Stimulated activated CD4-positive, alpha-beta T cell treated with anti-CD3 and anti-CD28 coated beads, Interleukin-4, amount 100 ng/mL, for 1 hour (primary cell): ENCODE measurements around the gene MGRN1.

ENCODE experiments used
- DNase-seq: peaks from one replicate; pipeline ENCODE4 v3.0.0-alpha.2; 2020

The MGRN1 gene

GRCh38 chr16:4624015-4624826 lies at the start of gene MGRN1:
MGRN1 (plus strand) TSS chr16:4624826; CDS start chr16:4624961, 135 bp downstream.
- peak; percentile 88 for DNase-seq

GRCh38 chr16:4574919-4575705 lies 49.5 kb upstream of the MGRN1 start:
- DNase-seq = no peak

DNA sequence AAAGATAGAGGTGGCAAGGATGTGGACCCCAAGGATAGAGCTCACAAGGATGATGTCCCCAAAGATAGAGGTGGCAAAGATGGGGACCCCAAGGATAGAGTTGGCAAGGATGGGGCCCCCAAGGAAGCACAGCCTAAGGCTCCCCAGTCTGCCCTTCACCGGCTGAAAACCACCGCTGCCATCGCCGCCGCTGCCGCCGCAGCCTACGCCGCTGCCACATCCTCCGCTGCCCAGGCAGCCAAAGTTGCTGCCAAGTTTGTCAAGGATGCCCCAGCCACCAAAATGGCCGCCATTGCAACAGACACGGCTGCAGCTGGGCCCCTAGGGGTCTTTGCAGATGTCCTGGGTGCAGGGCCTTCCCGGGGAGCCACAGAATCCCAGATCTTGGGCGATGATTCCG lies 48.6 kb upstream of the MGRN1 start:
- no peak for DNase-seq

GRCh38 chr16:4578961-4579530 lies 45.6 kb upstream of the MGRN1 start:
- no peak for DNase-seq

- DNase-seq = no peak
These were observed 44.4 kb upstream of the MGRN1 start for GRCh38 chr16:4580250-4580649.

DNA sequence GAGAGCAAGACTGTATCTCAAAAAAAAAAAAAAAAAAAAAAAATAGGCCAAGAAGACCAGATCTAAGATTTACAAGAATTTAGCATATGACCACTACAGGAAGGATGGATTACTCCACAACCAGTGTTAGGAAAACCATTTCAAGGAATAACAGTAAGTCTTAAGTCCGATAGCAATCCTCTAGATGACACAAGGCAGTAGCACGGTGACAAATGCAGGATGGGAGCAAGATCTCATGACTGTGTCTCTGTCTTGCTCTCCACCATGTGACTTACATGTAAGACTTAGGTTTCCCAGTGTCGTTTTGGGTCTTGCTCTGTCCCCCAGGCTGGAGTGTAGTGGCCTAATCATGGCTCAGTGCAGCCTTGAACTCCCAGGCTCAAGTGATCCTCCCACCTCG lies 40.7 kb upstream of the MGRN1 start:
- DNase-seq = no peak

DNA sequence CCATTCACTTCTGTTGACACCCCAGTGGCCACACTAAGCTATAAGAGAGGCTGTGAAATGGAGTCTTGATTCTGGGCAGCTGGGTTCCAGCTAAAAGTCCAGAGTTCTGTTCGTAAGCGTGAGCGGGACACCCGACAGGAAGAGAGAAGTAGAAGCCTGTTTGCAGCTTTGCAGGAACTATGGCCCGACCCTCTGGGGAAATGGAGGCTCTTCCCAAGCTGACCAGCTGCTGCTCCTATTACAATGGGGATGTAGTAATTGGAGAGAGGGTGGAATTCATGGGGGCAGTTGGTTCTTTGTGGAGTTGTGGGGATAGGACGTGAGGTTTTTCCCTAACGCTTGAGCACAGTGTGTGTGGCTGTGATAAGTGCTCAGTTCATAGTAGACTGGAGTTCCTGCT lies 38.3 kb upstream of the MGRN1 start:
- no peak for DNase-seq

- DNase-seq = no peak
These were observed 36.2 kb upstream of the MGRN1 start for GRCh38 chr16:4588386-4588785.

GRCh38 chr16:4588961-4589360 lies 35.7 kb upstream of the MGRN1 start:
- DNase-seq = no peak

DNA sequence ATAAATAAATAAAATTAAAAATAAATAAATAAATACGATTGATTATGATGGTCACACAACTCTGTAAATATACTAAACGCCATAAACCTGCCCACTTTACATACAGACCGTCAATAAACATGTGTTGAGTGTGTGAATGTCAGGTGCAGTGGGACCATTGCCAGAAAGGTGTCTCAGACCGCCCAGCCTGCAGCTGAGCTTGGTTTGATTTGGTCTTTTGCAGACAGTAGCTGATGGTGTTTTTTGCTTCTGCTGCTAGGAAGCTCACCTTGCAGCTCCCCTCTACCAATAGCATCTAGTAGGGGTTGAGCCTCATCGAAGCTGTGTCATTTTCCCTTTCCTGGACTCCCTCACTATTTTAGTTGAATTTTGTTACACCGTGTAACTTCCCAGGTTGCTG lies 33.4 kb upstream of the MGRN1 start:
- DNase-seq = no peak

GRCh38 chr16:4591706-4592470 lies 32.7 kb upstream of the MGRN1 start:
- no peak for DNase-seq

GRCh38 chr16:4593086-4593485 lies 31.5 kb upstream of the MGRN1 start:
- no peak for DNase-seq

DNA sequence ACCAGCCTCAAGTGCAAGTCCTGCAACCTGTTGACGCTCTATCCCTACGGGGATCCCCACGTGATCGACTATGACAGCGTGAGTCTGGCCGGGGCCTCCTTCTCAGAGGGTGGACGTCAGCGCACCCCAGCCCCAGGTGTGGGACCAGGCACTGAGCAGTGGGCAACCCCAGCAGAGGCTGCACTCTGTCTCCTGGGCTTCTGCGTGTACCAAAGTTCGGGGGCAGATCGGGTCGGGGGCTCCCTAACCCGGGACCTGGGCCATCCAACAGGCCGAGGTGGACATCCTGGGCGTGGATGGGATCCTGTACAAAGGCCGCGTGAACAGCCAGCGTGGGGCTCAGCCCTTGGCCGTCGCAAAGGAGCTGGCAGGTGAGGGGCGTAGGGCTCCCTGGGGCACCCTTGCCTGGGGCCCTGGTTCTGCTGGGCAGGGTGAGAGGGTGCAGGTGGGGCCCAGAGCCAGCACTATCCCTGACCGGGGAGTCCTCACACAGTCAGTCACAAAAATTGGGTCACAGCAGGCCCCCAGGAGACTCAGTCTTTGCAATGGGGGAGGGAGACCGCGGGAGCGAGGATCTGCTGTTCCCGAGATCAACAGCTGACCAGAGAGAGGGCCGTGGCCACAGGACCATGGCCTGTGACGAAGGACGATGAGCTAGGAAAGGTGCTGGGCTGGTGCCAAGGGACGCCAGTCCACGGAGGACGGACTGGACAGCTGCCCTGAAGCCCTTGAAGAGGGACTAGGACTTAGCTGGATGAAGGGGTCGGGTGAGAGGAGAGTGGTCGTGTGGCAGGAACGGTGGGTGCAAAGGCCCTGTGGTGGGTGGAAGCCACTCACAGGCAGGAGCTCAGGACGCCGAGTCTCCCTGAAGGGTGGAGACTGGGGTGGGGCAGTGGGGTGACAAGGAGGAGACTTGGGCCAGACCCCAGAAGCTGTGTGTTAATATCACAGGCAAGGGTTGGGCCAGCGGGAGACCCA lies 29.9 kb upstream of the MGRN1 start:
- no peak for DNase-seq

- DNase-seq = no peak
These were observed 27.5 kb upstream of the MGRN1 start for GRCh38 chr16:4597174-4597573.

DNA sequence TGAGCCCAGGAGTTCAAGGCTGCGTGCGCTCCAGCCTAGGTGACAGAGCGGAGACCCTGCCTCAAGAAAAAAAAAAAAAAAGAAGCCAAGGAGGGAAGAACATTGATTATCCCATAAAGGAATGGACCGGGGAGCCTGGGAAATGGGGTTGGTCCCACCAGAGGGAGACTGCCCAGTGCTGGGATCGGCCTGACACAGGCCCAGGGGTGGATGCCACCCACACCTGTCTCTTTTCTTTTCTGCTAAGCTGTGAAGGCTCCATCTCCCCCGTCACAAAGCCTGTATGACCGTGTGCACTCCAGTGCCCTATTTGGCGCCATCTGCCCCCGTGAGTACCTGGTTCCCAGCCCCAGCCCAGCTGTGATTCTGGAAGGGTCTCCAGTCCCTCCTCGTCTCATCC lies 25.6 kb upstream of the MGRN1 start:
- no peak for DNase-seq

DNA sequence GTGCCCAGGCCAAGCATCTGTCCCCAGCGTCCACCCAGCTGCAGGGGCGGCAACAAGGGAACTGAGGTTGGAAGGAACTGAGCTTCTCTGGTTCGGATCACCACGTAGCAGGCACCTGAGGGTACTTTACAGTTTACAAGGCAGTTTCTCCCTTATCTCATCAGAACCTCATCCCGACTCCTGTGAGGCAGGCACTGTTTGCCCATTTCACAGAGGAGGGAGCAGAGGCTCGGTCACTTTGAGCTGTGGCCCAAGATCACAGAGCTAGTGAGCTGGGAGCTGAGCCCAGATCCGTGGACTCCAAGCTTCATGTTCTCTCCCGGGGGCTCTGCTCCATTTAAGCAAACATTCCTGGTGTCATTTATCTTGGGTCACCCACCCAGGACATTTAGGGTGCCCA lies 25.1 kb upstream of the MGRN1 start:
- DNase-seq = no peak

DNA sequence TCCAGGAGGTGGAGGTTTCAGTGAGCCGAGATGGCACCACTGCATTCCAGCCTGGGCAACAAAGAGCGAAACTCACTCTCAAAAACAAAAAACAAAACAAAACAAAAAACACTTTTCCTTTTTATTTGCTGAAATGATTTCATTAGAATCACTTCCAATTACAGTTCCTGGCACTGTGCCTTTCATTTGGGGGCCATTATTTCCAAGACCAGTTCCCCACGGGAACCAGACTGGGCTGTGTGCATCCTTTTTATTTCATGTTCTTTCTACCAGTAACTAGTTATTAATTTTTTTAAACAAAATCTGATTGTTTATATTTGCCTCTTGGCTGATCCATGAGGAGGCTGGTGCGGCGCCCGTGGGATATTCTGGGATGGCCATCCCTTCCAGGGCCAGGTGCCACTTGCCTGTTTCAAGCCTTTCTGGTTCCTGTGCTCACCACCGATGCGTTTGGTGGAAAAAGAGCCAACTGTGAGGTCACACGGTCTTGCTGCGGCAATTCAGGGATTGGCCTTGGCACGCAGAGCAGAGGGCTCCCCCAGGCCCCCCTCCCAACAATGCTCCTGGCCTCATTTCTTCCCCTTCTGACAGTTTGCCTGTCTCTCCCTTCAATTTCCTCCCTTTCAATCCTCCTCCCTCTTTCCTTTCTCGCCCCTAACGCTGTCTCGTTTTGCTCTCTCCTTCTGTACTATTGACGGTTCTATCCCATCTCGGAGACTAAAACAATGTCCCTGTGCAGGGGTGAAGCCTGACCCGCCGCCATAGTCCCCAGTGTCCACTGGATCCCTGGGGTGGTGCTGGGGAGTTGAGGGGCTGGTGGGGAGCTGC lies 23.4 kb upstream of the MGRN1 start:
- no peak for DNase-seq

DNA sequence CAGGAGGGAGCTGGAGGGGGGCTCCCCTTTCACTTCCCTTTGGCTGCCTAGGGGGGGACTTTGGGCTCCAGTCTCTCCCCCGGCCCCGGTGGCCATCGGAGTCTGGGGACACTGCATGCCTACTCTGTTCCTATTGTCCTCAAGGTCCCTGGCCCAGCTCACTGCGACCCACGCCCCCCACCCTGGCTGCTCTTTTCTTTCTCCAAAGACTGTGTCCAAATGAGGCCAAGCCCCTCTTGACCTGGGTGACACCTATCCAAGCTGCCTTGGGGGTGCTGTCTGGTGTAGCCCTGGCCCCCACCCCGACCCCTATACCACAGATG lies 22.8 kb upstream of the MGRN1 start:
- no peak for DNase-seq

DNA sequence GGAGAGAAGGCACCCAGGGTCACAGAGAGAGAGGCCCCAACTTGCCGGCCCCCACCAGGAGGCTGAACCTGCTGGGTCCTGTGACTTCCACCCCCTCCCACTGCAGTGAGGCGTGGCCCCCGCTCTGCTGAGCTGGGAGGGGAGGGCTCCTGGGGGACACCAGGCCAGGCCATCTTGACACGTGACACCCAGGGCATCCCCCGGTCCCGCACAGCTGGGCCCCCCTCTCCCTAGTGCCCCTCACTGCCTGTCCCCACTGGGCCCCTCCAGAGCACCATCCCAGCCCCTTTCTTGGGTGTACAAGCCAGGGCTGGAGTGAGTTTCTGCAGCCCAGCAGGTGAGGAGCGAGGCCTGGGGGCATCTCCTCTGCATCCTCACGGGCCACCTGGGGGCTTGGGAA lies 22.3 kb upstream of the MGRN1 start:
- DNase-seq = no peak

DNA sequence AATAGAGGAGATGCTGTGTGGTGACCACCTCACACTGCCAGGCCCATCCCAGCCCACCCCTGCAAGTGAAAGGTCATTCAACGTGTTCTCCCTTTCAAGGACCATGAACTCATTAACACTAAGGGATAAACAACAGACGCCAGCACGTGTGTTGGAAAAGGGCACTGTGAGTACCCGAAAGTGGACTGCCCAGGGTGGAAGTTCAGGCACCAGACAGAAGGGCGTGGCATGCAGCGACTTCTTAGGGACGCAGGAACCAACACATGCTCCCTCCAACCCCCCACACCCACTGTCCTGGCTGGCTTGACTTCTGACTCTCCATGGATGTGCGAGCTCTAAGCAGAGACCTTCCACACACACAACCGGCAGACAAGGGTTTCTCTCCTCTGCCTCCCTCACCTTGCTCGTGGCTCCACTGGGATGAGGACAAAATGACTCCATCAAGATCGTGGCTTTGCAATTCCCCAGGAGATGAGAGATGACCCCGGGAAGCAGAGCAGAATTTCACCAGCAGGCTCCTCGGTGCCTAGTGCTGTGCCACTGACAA lies 20.9 kb upstream of the MGRN1 start:
- no peak for DNase-seq

DNA sequence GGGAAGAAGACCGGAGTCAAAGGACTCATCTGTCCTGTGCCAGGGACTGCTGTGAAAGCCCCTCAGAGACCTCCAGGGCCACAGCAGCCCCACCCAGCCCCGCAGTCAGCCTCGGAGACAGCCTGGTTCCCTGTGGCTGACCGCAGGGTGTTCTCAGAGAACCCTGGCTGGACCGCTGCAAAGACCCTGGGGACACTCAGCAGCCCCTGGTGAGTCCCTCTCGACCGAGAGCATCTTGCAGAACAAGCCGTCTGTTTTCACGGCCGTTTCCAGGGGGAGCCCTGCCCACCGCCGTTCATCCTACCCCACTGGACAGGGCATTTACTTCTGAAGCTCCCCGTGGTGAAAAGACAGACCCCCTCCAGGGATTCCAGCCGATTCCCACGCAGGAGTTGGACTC lies 20.2 kb upstream of the MGRN1 start:
- DNase-seq = no peak
